T-helper 9 cell (primary cell): ENCODE measurements around the gene BTBD10.
"Not testable (repeated sequence)": the region's sequence is repeated elsewhere in the genome, so short reads cannot be mapped to it uniquely, and the experiment has no call there.

ENCODE experiments used
- DNase-seq: peaks from one replicate; pipeline ENCODE4 v3.0.0-alpha.2; 2020

BTBD10 gene

GRCh38 chr11:13440100-13440855 lies 22.7 kb downstream of the BTBD10 start:
- DNase-seq, result no peak

GRCh38 chr11:13438291-13438690 lies 24.7 kb downstream of the BTBD10 start:
- no peak for DNase-seq

- not testable (repeated sequence) for DNase-seq
These were observed 26.2 kb downstream of the BTBD10 start for GRCh38 chr11:13436836-13437235.

GRCh38 chr11:13434247-13435205 lies 28.5 kb downstream of the BTBD10 start:
- no peak for DNase-seq

GRCh38 chr11:13433437-13433836 lies 29.6 kb downstream of the BTBD10 start:
- DNase-seq, result no peak

- DNase-seq, result no peak
These were observed 33.2 kb downstream of the BTBD10 start for GRCh38 chr11:13429836-13430235.

GRCh38 chr11:13429288-13429687 lies 33.7 kb downstream of the BTBD10 start:
- no peak for DNase-seq

- DNase-seq, result no peak
These were observed 35.6 kb downstream of the BTBD10 start for GRCh38 chr11:13427440-13427839.

GRCh38 chr11:13423372-13423771 lies 39.6 kb downstream of the BTBD10 start:
- DNase-seq, result no peak

GRCh38 chr11:13421561-13421960 lies 41.5 kb downstream of the BTBD10 start:
- no peak for DNase-seq

GRCh38 chr11:13415201-13415600 lies 47.8 kb downstream of the BTBD10 start:
- no peak for DNase-seq

- no peak for DNase-seq
These were observed 57.8 kb downstream of the BTBD10 start for GRCh38 chr11:13405220-13405619.

- not testable (repeated sequence) for DNase-seq
These were observed 64.7 kb downstream of the BTBD10 start for GRCh38 chr11:13398335-13398734.

- DNase-seq, result no peak
These were observed 71.8 kb downstream of the BTBD10 start for GRCh38 chr11:13391217-13391616.

- no peak for DNase-seq
These were observed 74.3 kb downstream of the BTBD10 start for GRCh38 chr11:13388741-13389140.

GRCh38 chr11:13386567-13386966 lies 76.5 kb downstream of the BTBD10 start:
- no peak for DNase-seq

GRCh38 chr11:13384908-13385640 lies 77.9 kb downstream of the BTBD10 start:
- no peak for DNase-seq

GRCh38 chr11:13382751-13383150 lies 80.3 kb downstream of the BTBD10 start:
- no peak for DNase-seq

- no peak for DNase-seq
These were observed 82.3 kb downstream of the BTBD10 start for GRCh38 chr11:13380731-13381130.

- no peak for DNase-seq
These were observed 84.7 kb downstream of the BTBD10 start for GRCh38 chr11:13378316-13378715.

GRCh38 chr11:13376838-13377237 lies 86.2 kb downstream of the BTBD10 start:
- no peak for DNase-seq

GRCh38 chr11:13376402-13376801 lies 86.6 kb downstream of the BTBD10 start:
- DNase-seq, result no peak

- DNase-seq, result no peak
These were observed 87.2 kb downstream of the BTBD10 start for GRCh38 chr11:13375798-13376197.
